ENCODE measurements around the gene PACSIN1.

The PACSIN1 gene

DNA sequence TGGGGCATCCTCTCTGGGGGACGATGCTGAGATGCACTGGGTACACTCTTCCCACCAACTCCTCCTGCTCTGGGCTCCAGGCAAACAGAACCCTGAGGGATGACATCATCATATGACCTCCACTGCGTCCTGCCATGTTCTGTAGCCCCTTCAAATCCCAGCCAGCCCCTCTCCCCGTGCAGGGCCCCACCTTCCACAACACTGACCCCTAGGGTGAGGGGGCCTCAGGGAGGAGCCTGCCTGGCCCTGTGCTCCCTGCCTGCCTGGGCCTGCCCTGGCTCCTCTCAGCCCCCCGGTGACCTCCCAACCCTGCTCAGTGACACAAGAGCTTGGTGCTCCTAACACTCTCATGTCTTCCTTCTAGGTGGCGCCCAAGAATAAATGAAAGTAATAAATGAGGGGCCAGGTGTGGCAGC is 99.9 kb downstream of the PACSIN1 start:
- no peak for FAIRE-seq

DNA sequence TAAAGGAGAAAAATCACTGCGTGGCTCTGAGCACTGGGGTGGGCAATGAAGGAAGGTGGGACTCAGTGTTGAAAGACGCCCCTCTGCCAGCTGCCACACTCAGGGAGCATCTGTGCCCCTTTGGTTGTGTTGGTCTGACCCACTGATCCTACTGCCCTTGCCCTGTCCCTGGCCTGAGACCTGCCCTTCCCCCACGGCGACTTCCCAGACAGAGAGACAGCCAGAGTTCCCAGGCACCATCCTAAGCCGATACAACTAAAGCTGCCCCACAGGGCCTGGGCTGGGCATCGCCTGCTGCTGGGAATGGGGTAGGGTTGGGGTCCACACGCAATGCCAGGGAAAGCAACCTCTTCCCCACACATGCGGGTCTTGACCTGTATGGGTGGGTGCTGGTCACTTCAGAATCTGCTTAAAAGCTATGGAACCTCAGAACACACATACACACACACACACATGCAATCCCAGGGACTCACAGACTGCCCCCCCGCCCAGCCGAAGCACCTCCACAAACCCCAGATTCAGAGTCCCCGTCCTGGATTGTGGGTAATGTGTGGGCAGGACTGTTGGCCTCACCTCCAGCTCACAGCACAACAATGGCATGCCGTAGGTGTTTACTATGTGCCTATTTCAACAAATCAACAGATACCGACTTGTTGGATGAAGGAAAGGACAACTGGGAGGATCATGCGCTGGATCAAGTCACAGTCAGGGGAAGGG is 101.1 kb downstream of the PACSIN1 start:
- FAIRE-seq, result no peak

DNA sequence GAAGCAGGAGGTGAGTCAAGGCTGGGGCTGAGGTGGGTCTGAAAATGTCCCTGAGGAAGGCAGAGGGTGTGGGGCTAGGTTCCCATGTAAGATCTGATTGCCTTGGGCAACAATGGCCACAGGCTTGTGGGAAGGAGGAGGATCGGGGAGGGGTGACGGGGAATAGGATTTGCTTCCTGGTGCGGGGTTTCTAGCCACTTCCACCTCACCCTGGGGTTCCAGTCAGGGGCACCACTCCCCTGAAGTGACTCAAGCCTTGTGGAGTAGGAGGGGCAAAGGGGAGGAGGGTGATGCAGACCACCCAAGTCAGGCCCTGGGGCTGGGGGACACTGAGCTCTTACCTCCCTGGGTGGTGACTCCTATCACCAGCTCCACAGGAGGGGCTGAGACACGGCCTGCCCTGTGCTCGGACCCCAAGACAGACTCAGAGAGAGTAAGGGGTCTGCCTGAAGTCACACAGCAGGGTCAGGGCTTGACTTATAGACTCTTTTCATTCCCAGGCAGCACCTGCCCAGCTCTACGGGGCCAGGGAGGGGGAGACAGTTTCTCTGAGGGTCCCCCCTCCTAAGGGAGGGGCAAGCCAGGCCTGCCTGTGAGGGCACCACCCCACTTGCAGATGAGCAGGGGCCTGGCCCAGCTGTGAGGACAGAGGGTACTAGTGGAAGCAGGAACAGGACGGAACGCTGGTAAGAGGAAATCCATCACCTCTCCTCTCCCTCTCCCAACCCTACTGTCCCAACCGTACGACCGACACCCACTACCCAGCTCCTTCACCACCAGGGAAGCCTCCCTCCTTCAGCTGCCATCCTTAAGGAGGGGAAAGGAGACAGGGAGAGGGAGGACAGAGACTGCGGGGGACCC is 102.7 kb downstream of the PACSIN1 start:
- no peak for FAIRE-seq

DNA sequence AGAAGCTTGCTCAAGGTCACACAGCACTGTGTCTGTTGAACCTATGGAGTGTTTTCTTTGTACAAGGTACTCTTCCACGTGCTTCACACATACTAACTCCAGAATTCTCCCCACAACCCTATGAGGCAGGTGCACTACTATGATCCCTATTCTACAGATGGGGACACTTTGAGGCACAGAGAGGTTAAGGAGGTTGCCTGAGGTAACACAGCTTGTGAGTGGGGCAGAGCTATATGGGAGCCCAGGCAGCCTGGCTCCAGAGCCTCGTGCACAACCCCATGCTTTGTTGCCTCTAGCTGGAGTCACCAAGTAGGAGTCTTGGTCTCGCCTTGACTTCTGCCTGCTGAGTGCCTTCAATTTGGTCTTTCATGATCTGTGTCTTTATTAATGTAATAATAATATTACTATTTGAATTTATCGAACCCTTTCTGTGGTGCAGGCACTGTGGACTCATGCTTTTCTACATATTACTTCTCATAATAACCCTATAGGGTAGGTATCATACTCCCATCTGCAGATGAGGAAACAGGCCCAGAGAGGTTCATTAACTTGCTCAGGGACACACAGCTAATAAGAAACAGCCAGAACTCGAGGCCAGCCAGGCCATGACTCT is 103.6 kb downstream of the PACSIN1 start:
- FAIRE-seq, result no peak

DNA sequence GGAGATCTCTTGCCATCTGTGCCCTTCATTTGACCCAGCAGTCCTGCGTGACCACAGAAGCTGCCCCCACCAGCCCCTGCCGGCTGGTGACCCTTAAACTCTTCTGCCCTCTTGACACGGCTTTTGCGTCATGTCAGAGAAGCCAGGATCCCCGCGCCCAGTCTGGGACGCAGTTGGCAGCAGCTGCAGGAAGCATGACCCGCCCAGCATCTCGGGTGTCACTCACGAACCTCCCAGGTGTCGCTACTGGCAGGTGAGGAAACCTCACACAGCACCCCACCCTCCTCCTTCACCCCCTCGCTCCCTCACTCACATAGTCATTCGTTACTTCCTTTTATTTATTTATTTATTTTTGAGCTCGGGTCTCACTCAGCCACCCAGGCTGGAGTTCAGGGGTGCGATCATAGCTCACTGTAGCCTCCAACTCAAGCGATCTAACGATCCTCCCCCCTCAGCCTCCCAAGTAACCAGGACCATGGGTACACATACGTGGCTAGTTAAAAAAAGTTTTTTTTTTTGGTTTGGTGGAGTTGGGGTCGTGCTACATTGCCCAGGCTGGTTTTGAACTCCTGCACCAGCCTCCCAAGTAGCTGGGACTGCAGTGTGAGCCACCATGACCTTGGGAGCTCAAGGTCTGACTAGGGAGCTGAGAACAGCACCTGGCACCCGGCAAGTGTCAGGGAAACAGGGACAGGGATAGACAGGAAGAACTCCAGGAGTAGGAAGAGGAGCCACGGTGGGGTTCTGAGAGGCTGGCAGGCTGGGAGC is 104.4 kb downstream of the PACSIN1 start:
- FAIRE-seq, result no peak

DNA sequence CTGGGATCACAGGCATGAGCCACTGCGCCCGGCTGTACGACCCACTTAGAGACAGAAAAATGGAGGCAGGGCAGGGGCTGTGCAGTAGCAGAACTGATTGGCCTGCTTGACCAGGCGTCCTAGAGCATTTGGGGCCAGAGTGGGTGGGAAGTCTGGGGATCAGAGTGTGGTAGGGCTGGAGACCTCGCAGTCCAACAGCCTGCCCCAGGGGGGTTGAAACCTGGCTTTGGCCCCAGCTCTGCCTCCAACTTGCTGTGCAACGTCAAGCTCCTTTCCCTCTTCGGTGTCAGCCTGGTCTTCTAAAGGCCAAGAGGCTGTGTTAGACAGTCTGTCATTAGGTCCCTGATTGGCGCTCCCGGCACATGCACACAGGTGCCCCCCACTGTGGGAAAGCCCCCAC is 105.5 kb downstream of the PACSIN1 start:
- no peak for FAIRE-seq

DNA sequence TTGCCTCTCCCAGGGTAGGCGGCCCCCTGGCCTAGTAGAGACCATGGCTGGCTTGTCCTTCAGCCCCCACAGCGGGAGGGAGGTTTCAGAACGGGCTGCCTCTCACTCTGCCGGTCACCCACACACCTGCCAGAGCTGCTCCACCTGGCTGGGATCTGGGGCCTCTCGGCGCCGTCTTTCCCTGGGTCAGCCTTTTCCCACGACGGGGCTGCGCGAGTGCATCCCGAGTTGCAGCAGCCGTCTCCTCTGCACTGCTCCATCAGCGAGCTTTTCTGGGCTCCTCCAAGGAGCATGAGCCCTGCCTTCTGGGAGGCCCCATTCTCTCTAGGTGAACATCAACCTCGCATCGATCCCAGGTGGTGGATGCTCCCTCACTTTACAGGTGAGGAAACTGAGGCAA is 106.1 kb downstream of the PACSIN1 start:
- FAIRE-seq, result no peak

DNA sequence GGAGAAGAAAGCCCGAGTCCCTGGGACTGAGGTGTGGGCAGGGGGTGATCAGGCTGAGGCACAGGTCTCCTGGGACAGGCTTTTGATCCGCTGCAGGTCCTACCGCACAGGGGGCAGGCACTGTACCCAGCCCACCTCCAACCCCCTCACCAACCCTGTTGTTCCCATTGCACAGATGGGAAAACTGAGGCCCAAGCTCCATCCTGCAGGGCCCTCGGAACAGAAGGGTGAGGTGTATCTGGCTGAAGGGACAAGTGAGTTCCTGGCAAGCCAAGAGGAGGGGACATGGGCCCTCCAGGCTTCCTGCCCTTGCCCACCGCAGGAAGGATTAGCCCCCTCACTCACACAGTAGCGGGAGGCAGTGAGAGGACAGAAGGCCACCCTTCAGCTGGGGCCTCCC is 106.7 kb downstream of the PACSIN1 start:
- FAIRE-seq, result no peak

DNA sequence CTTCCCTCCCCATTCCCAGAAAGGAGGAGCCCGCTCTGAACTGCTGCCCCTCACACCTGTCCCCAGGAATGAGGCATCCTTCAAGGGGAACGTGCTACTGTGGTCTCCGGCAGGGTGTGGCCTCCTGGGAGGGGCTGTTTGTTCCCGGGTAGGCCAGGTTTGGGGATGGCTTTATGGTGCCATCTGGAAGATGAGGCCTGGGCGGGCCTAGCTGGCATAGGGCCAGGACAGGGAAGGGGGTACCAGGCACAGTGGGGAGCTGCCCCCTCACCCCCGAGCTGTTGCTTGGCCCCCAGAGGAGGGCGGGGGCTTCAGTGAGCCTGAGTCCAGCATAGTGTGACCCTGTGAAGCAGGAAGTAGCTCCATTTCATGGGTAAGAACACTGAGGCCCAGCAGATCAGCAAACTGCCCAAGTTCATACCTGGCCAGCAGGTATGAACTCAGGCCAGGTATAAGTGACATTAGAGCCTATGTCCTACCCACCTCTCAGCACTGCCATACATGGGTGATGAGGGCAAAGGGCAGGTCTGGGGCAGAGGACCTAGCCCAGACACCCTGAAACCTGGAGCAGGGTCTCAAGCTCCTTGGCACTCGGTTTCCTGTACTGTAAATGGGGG is 107.8 kb downstream of the PACSIN1 start:
- no peak for FAIRE-seq

DNA sequence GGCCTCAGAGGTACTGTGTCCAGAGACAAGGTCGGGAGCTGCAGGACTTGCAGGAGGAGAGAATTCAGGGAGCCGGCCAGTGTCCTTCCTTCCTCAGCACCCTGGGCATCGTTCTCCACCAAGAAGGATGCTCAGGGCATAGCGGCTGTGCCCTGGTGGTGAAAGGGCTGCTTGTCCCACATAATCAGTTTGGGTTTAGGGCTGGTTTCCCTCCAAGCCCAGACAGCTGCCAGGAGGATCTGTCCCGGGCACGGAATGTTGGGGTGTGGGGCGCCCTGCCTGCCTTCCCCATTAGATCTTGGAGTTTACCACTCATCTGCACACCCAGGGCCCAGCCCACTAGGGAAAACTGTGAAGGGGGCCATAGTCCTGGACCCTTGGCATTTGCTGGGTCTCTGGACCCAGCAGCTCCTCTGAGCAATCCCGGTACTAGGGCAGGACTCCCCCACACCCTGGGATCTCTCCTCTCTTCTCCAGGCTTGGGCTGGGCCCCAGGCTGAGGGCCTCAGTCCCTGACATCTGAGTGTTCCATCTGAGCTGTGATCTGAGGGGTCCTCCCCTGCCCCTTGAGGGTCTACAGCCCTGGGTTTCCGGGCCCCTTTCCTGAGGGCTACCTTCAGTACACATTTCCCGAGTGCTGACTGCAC is 108.9 kb downstream of the PACSIN1 start:
- FAIRE-seq, result no peak

DNA sequence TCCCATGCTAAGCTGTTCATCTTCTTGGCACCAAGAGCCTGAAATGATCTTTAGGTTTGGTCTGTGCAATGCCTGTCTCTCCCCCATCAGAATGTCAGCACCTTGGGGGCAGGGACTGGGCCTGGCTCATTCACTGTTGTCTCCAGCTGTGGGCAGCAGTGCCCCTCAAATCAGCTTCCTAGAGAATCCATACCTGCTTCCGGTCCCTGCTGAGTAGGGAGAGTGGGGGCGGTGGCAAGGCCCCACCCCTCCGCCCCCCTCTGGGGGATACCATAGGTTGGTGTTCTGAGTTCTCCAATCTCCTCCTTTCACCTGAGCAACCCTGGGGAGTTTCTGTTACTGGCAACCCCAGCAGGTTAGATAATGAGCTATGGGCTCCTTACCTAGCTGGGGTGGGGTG is 109.5 kb downstream of the PACSIN1 start:
- no peak for FAIRE-seq

DNA sequence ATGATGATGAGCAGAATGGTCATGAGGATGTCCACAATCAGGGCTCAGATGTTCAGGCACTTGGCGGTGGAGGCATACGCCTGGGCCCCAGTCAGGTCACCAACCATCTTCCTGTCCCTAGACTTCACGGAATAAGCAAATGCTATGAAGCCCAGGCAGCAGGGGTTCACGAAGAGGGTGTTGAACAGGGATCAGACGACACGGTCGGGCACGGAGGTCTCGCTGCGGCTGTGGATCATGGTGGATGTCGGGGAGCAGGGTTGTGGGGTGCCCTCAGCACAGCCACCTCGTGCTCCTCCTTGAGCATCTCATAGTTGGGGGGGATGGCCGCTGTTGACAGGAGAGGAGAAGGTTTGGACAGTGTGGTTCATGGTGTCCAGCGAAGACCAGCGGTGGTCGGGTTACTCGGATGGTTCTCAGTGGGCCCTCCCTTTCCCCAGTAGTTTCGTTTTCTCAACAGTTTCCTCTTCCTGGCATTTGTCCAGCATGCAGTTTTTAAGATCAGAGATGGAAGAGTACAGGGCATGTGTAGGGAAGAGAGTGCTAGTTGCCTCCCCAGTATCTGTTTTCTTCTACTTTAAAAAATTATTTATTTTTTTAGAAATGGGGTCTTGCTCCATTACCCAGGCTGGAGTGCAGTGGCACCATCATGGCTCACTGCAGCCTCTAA is 110.5 kb downstream of the PACSIN1 start:
- no peak for FAIRE-seq

DNA sequence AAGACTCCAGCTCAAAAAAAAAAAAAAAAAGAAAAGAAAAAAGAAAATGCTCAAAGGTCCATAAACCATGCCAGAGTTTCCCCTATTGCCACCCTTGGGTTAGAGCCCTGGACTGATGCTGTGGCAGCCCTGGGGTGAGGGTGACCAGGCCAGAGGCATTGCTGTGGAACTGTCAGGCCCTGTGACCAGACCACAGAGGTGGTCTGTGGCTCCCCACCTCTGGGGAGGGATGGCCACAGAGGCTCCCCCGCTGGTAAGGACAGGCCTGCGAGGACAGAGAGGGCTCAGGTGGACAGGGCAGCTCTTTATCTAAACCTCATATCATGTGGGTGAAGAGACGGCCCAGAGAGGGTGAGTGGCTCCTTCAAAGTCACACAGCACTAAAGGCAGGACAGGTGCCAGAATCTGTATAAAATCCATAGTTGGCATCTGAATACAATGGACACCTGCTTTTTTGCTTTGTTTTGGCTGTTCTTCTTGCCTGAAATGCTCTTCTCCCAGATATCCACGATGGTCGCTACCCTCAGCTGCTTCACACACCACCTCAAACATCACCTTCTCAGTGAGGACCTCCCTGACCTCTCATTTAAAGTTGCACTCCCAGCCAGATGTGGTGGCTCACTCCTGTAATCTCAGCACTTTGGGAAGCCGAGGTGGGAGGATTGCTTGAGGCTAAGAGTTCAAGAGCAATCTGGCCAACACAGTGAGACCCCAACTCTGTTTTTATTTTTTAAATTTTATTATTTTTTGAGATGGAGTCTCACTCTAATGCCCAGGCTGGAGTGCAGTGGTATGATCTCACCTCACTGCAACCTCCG is 112.8 kb downstream of the PACSIN1 start:
- no peak for FAIRE-seq

DNA sequence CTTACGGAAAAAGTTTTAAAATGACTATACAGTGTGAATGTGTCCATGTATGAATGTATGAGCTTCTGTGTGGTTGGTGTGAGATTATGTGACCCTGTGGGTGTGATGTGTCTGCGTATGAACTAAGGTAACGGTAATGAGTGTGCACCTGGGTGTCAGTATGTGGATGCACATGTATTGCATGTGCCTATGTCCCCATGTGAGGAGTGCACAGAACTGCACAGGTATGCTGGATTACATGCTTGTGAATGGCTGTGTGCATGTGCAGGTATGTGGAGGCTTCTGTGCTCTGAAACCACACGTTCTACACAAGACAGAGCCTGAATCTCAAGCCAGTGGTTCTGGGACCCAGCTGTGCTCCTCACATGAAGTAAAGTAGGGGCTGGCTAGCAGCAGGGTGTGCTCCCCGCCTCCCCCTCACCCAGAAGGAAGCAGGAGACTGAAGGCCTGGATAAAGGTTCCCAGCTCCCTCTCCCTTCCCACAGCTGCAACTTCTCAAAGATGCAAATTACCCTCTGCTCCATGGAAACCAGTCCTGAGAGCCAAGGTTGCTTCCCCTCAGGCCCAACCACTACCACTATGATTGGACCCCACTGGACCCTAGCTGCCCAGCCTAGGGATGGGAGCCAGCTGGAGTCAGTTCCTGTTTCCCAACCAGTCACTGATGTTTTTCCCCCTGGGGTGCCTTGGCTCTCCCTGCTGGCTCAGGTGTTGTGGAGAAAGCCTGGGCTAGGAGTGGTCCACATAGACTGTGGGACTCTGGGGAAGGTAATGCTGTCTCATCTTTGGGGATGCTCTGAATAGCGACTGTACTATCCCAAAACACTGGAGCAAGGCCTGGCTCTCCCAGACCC is 115.1 kb downstream of the PACSIN1 start:
- no peak for FAIRE-seq

DNA sequence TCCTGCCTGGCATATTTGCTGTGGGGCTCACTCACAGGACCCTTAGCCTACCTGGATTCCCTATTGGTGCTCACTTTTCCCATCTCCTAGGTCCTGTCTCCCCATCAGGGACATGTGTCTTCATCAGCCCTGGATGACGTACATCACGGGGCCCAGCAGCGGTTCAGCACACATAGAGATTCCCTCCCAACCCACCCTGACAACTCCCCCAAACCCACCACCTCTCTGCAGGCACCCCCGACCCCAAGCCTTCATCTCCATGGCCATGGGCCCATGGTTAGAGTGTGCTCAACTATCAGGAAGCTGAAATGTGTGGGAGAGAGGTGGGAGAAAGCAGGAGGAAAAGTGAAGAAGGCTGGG is 115.7 kb downstream of the PACSIN1 start:
- no peak for FAIRE-seq

DNA sequence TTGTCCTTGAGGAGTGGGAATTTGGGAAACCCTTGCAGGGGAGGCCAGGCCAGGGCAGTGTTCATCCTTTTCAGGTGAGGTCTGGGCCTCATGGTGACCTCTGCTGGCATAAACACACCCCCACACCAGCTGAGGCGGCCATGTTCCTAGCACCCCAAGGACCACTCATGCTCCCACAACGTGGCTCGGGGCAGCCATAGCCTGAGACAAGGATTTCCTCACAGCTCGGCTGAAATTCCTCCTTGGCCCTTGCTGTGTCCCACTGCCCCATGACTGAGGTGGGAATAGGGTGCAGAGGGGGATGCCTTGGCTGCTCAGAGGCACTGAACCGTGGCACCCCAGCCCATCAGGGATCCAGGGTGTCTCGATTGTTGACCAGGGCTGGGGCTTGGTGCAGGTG is 117.6 kb downstream of the PACSIN1 start:
- FAIRE-seq, result no peak

DNA sequence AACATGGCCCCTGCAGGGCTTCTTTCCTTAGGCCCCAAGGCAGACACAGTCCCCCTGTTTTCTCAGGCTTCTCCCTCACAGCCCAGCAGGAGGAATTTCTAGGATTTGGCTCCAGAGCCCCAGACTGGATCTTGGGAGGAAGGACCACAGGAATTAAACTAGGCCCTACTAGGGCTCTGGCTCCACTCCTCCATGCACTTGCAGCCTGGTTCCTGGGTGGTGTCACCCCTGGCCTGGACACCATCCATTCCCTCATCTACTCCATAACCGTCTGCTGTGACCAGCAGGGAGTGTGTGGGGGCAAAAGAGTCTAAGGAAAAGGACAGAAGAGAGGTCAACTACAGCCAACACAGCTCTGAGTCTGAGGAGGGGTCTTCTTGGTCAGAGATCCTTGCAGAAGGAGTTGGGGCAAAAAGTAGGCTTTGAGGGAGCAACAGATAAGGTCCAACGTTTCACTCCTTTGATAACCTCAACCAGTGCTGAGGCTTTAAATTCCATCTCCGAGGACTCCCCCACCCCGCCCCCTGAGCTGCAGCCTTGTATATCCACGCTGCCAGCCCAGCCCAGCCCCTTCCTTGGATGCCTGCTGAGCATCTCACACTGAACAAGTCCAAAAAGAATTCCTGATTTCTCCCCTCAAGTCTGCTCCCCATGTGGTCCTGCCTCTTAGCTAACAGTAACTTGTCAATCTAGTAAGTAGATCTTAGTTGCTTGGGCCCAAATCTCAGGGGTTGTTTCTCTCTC is 118.2 kb downstream of the PACSIN1 start:
- FAIRE-seq, result no peak

DNA sequence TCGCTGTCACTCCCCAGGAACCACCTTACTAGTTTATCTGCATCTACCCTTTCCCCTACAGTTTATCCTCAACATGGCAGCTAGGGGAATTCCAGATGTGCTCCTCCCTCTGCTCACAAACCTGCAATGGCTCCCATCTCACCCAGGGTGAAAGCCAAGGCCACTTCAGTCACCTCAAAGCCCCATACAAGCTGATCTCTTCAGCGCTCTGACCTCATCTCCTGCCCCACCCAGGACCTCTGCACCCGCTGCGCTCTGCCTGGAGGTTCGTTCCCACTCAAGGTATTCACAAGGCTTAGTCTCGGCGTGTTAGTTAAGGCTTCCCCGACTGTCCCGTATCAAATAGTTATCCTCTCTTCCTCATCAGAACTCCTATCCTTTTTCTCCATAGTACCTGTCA is 118.8 kb downstream of the PACSIN1 start:
- FAIRE-seq, result no peak
